ENCODE results near the gene FAT1. TPM values are rescaled to one million over a fixed set of nuclear protein-coding genes. Genes with fewer than 3 reads are reported as not detected.

FAT1 gene
- total RNA-seq, 3 donors from 2014 or later = 0.45 to 0.90 (median 0.73) TPM

GRCh38 chr4:186657764-186658163 lies 65.9 kb downstream of the FAT1 start:
- DNase-seq (no peak), ATAC-seq (no peak)
- H3K4me1 Mint-ChIP-seq (ENCODE audit: low read depth) = no peaks in the 10 kb centered on the region
- no peak overlapping the region for H3K4me3 Mint-ChIP-seq
- H3K27me3 Mint-ChIP-seq (ENCODE audit: low read depth) = no peaks in the 10 kb centered on the region
- no peaks in the 10 kb centered on the region for H3K36me3 Mint-ChIP-seq (ENCODE audit: insufficient read depth)
- H3K9me3 Mint-ChIP-seq = peaks cover 6% of the 10 kb centered on the region

GRCh38 chr4:186653969-186654368 lies 69.7 kb downstream of the FAT1 start:
- DNase-seq (no peak), ATAC-seq (no peak)
- peaks cover 3% of the 10 kb centered on the region for H3K27me3 Mint-ChIP-seq (ENCODE audit: low read depth)
- H3K9me3 Mint-ChIP-seq = peaks cover 6% of the 10 kb centered on the region
- no peaks in the 10 kb centered on the region for H3K36me3 Mint-ChIP-seq (ENCODE audit: insufficient read depth)
- no peak overlapping the region for H3K4me3 Mint-ChIP-seq
- no peaks in the 10 kb centered on the region for H3K4me1 Mint-ChIP-seq (ENCODE audit: low read depth)

- no peaks in the 10 kb centered on the region for H3K36me3 Mint-ChIP-seq (ENCODE audit: insufficient read depth)
- no peak for ATAC-seq
- peaks cover 3% of the 10 kb centered on the region for H3K27me3 Mint-ChIP-seq (ENCODE audit: low read depth)
- peaks cover 6% of the 10 kb centered on the region for H3K9me3 Mint-ChIP-seq
- DNase-seq = no peak
- no peak overlapping the region for H3K4me3 Mint-ChIP-seq
- H3K4me1 Mint-ChIP-seq (ENCODE audit: low read depth) = no peaks in the 10 kb centered on the region
These were observed 72.0 kb downstream of the FAT1 start for GRCh38 chr4:186651624-186652023.

- H3K36me3 Mint-ChIP-seq (ENCODE audit: insufficient read depth) = no peaks in the 10 kb centered on the region
- no peak for ATAC-seq
- no peak overlapping the region for H3K4me3 Mint-ChIP-seq
- DNase-seq = no peak
- H3K4me1 Mint-ChIP-seq (ENCODE audit: low read depth) = no peaks in the 10 kb centered on the region
- peaks cover 6% of the 10 kb centered on the region for H3K9me3 Mint-ChIP-seq
- peaks cover 3% of the 10 kb centered on the region for H3K27me3 Mint-ChIP-seq (ENCODE audit: low read depth)
These were observed 72.5 kb downstream of the FAT1 start for GRCh38 chr4:186651181-186651603.

- Mint-ChIP-seq H3K4me3 (no peak overlapping the region), H3K9me3 (peaks cover 6% of the 10 kb centered on the region), H3K36me3 (ENCODE audit: insufficient read depth) (no peaks in the 10 kb centered on the region), H3K27me3 (ENCODE audit: low read depth) (peaks cover 3% of the 10 kb centered on the region), H3K4me1 (ENCODE audit: low read depth) (no peaks in the 10 kb centered on the region)
- DNase-seq (no peak), ATAC-seq (no peak)
These were observed 73.1 kb downstream of the FAT1 start for GRCh38 chr4:186650401-186651180.

- DNase-seq (no peak), ATAC-seq (no peak)
- peaks cover 3% of the 10 kb centered on the region for H3K27me3 Mint-ChIP-seq (ENCODE audit: low read depth)
- no peak overlapping the region for H3K4me3 Mint-ChIP-seq
- no peaks in the 10 kb centered on the region for H3K9me3 Mint-ChIP-seq
- H3K4me1 Mint-ChIP-seq (ENCODE audit: low read depth) = no peaks in the 10 kb centered on the region
- no peaks in the 10 kb centered on the region for H3K36me3 Mint-ChIP-seq (ENCODE audit: insufficient read depth)
These were observed 75.8 kb downstream of the FAT1 start for GRCh38 chr4:186647821-186648220.

- Mint-ChIP-seq H3K4me1 (ENCODE audit: low read depth) (no peaks in the 10 kb centered on the region), H3K9me3 (no peaks in the 10 kb centered on the region), H3K27me3 (ENCODE audit: low read depth) (no peaks in the 10 kb centered on the region), H3K4me3 (no peak overlapping the region), H3K36me3 (ENCODE audit: insufficient read depth) (no peaks in the 10 kb centered on the region)
- ATAC-seq (no peak), DNase-seq (no peak)
These were observed 78.9 kb downstream of the FAT1 start for GRCh38 chr4:186644737-186645261.

- H3K4me3 Mint-ChIP-seq = no peak overlapping the region
- H3K36me3 Mint-ChIP-seq (ENCODE audit: insufficient read depth) = no peaks in the 10 kb centered on the region
- no peaks in the 10 kb centered on the region for H3K4me1 Mint-ChIP-seq (ENCODE audit: low read depth)
- ATAC-seq (no peak), DNase-seq (no peak)
- no peaks in the 10 kb centered on the region for H3K9me3 Mint-ChIP-seq
- H3K27me3 Mint-ChIP-seq (ENCODE audit: low read depth) = no peaks in the 10 kb centered on the region
These were observed 79.4 kb downstream of the FAT1 start for GRCh38 chr4:186644311-186644638.

- H3K9me3 Mint-ChIP-seq = no peaks in the 10 kb centered on the region
- no peaks in the 10 kb centered on the region for H3K27me3 Mint-ChIP-seq (ENCODE audit: low read depth)
- ATAC-seq (no peak), DNase-seq (no peak)
- no peaks in the 10 kb centered on the region for H3K4me1 Mint-ChIP-seq (ENCODE audit: low read depth)
- H3K4me3 Mint-ChIP-seq = no peak overlapping the region
- H3K36me3 Mint-ChIP-seq (ENCODE audit: insufficient read depth) = no peaks in the 10 kb centered on the region
These were observed 80.0 kb downstream of the FAT1 start for GRCh38 chr4:186643501-186644310.

- Mint-ChIP-seq H3K9me3 (peaks cover 3% of the 10 kb centered on the region), H3K4me3 (no peak overlapping the region)
These were observed 80.7 kb downstream of the FAT1 start for GRCh38 chr4:186642998-186643397.

GRCh38 chr4:186642530-186642929 lies 81.1 kb downstream of the FAT1 start:
- H3K27me3 Mint-ChIP-seq (ENCODE audit: low read depth) = no peaks in the 10 kb centered on the region
- no peak for ATAC-seq
- H3K9me3 Mint-ChIP-seq = peaks cover 3% of the 10 kb centered on the region
- no peak overlapping the region for H3K4me3 Mint-ChIP-seq
- H3K36me3 Mint-ChIP-seq (ENCODE audit: insufficient read depth) = no peaks in the 10 kb centered on the region
- H3K4me1 Mint-ChIP-seq (ENCODE audit: low read depth) = no peaks in the 10 kb centered on the region
- DNase-seq = no peak

More at GRCh38 chr4:186642998-186643397, 80.7 kb downstream of the FAT1 start:
- H3K4me1 Mint-ChIP-seq (ENCODE audit: low read depth) = no peaks in the 10 kb centered on the region
- H3K27me3 Mint-ChIP-seq (ENCODE audit: low read depth) = no peaks in the 10 kb centered on the region
- no peak for DNase-seq
- ATAC-seq = no peak
- no peaks in the 10 kb centered on the region for H3K36me3 Mint-ChIP-seq (ENCODE audit: insufficient read depth)

- H3K4me3 Mint-ChIP-seq = no peak overlapping the region
- DNase-seq (no peak), ATAC-seq (no peak)
- no peaks in the 10 kb centered on the region for H3K36me3 Mint-ChIP-seq (ENCODE audit: insufficient read depth)
- H3K4me1 Mint-ChIP-seq (ENCODE audit: low read depth) = no peaks in the 10 kb centered on the region
- H3K9me3 Mint-ChIP-seq = peaks cover 14% of the 10 kb centered on the region
- H3K27me3 Mint-ChIP-seq (ENCODE audit: low read depth) = no peaks in the 10 kb centered on the region
These were observed 89.0 kb downstream of the FAT1 start for GRCh38 chr4:186634591-186635128.

- Mint-ChIP-seq H3K9me3 (peaks cover 14% of the 10 kb centered on the region), H3K4me1 (ENCODE audit: low read depth) (no peaks in the 10 kb centered on the region), H3K36me3 (ENCODE audit: insufficient read depth) (no peaks in the 10 kb centered on the region), H3K4me3 (no peak overlapping the region), H3K27me3 (ENCODE audit: low read depth) (no peaks in the 10 kb centered on the region)
- ATAC-seq (no peak), DNase-seq (no peak)
These were observed 89.8 kb downstream of the FAT1 start for GRCh38 chr4:186633844-186634243.

- H3K36me3 Mint-ChIP-seq (ENCODE audit: insufficient read depth) = no peaks in the 10 kb centered on the region
- peaks cover 5% of the 10 kb centered on the region for H3K4me1 Mint-ChIP-seq (ENCODE audit: low read depth)
- DNase-seq (no peak), ATAC-seq (no peak)
- H3K27me3 Mint-ChIP-seq (ENCODE audit: low read depth) = no peaks in the 10 kb centered on the region
- H3K9me3 Mint-ChIP-seq = peaks cover 15% of the 10 kb centered on the region
- no peak overlapping the region for H3K4me3 Mint-ChIP-seq
These were observed 93.5 kb downstream of the FAT1 start for GRCh38 chr4:186630128-186630527.
